Activated effector memory CD4-positive, alpha-beta T cell treated with Interleukin-2 at 50 U/mL for 16 hours (primary cell): ENCODE data around the gene UBLCP1.
"Not testable (repeated sequence)": the region's sequence is repeated elsewhere in the genome, so short reads cannot be mapped to it uniquely, and the experiment has no call there.

Experiments used
- DNase-seq: peaks from one replicate; pipeline ENCODE4 v3.0.0-alpha.2; 2020

The UBLCP1 gene

GRCh38 chr5:159257007-159257406, 6.1 kb upstream of the UBLCP1 start:
- no peak for DNase-seq

- no peak for DNase-seq
Measured at GRCh38 chr5:159257629-159258283, 5.3 kb upstream of the UBLCP1 start.

- no peak for DNase-seq
Measured at GRCh38 chr5:159258361-159258760, 4.7 kb upstream of the UBLCP1 start.

- not testable (repeated sequence) for DNase-seq
Measured at GRCh38 chr5:159260212-159260611, 2.9 kb upstream of the UBLCP1 start.

GRCh38 chr5:159262472-159262858, 625 bp upstream of the UBLCP1 start:
- DNase-seq, result no peak

- no peak for DNase-seq
Measured at GRCh38 chr5:159263569-159263905, 447 bp downstream of the UBLCP1 start.

DNA sequence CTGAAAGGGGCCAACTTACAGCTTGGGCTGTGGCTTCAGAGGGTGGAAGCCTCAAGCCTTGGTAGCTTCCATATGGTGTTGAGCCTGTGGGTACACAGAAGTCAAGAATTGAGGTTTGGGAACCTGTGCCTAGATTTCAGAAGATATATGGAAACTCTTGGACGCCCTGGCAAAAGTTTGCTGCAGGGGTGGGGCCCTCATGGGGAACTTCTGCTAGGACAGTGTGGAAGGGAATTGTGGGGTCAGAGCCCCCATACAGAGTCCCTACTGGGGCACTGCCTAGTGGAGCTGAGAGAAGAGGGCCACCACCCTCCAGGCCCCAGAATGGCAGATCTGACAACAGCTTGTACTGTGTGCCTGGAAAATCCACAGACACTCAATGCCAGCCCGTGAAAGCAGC, 3.7 kb downstream of the UBLCP1 start:
- not testable (repeated sequence) for DNase-seq

GRCh38 chr5:159269723-159270122, 6.6 kb downstream of the UBLCP1 start:
- DNase-seq, result no peak

GRCh38 chr5:159273923-159274322, 10.8 kb downstream of the UBLCP1 start:
- no peak for DNase-seq

- DNase-seq, result no peak
Measured at GRCh38 chr5:159274676-159275075, 11.6 kb downstream of the UBLCP1 start.

GRCh38 chr5:159286420-159287035, 23.4 kb downstream of the UBLCP1 start:
- no peak for DNase-seq

- DNase-seq, result no peak
Measured at GRCh38 chr5:159290741-159291140, 27.7 kb downstream of the UBLCP1 start.

DNA sequence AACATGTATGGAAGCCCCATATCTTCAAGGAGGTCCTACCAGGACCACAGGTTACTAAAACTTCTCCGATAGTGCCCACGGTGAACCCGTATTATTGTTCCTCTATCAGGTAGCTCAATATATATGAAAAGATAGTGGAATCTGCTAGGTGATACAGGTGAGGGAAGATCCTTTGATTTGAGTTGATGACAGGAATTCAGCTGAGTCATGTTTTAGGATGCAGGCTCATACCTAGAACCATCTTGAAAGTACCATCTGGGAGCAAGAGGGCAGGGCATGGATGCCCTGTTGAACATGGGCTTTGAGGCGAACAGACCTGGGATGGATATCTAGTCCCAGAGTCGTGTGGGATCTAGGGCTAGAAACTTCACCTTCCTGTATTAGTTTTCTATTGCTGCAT, 31.8 kb downstream of the UBLCP1 start:
- DNase-seq, result no peak

- DNase-seq, result not testable (repeated sequence)
Measured at GRCh38 chr5:159297300-159297699, 34.2 kb downstream of the UBLCP1 start.

DNA sequence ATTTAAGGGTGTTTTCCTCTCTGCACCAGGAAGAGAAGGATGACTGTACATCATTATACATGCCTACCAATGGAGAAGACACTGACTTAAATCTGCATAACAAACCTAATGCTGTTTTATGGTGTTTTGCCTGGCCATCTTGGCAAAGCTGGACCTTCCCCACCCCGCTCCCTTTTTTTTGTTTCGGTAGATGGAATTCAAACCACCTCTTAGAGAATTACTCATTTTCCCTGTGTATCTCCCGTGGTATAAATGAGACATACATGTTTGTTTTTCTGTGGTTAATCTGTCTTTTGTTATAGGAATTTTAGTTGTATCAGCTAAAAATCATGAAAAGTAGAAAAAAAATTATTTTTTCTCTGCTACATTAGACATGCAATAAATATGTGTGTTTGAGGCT, 38.4 kb downstream of the UBLCP1 start:
- DNase-seq, result no peak

DNA sequence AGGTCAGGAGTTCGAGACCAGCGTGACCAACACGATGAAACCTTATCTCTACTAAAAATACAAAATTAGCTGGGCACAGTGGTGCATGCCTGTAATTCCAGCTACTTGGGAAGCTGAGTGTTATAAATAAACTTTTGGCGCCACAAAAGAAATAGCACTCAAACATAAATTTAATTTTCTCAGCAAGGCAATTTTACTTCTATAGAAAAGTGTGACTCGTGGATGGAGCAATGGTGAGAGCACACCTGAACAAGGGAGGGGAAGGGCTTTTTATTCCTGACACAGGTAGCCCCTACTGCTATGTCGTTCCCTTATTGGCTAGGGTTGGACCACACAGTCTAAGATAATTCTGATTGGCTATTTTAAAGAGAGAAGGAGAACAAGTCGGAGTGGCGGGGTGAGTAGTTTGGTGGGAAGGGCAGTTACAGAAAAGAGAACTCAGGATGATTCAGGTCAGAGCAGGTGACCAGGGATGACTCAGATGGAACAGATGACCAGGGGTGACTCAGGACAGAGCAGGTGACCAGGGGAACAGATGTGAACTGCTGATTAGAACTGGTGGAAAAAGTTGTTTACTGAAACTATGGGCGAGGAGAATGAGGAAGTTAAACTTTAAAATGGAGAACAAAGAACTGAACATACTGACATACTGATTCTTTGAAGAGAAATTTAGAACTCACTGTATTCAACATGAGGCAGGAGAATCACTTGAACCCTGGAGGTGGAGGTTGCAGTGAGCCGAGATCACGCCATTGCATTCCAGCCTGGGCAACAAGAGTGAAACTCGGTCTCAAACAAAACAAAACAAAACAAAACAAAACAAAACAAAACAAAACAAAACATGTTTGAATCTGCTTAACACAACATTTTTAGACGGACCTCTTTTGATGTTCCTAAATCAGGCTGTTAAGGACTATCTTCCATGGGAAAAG, 39.1 kb downstream of the UBLCP1 start:
- not testable (repeated sequence) for DNase-seq

- no peak for DNase-seq
Measured at GRCh38 chr5:159303286-159303685, 40.2 kb downstream of the UBLCP1 start.

GRCh38 chr5:159304961-159305595, 42.0 kb downstream of the UBLCP1 start:
- no peak for DNase-seq

DNA sequence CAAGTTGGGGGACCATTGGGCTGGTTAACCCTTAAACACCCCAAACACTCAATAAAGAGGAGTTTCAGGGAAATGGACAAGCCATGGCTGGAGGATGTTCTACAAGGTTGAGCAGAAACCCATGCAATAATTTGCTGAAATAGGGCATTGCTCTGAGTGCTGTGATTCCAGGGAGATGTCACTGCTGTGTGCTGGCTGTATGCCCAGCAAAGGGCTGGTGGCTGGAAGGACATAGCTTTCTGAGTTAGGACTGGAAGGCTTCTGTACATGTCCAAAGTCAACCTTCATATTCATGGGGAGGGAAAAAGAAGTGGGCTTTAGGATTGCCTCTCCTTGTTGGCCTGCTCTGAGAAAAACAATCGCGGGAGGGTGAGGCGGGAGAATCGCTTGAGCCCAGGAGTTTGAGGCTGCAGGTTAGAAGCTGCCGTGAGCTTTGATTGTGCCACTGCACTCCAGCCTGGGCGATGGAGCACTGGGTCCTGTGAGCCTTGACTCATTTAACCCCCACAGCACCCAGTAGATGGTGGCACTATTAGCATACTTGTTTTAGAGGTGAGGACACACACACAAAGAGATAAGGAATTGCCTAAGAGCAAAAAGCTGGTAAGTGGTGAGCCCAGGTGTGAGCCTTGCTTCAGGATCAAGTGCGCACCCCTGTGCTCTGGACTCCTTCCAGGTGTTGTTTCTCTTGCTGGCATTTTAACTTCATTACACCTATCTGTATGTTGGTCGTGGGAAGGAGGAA, 46.8 kb downstream of the UBLCP1 start:
- DNase-seq, result no peak

GRCh38 chr5:159310511-159310910, 47.4 kb downstream of the UBLCP1 start:
- no peak for DNase-seq

- DNase-seq, result no peak
Measured at GRCh38 chr5:159311063-159311462, 48.0 kb downstream of the UBLCP1 start.

GRCh38 chr5:159313197-159313596, 50.1 kb downstream of the UBLCP1 start:
- no peak for DNase-seq
